ENCODE data around the gene SOX18. TPM values are rescaled to one million over a fixed set of nuclear protein-coding genes. Genes with fewer than 3 reads are reported as not detected.

SOX18 gene
- total and polyA plus RNA-seq, 2 of the 13 experiments (the other 11 are each of a cell fraction or from before 2014, with no cell fraction given), result 1.6 to 1.9 TPM

DNA sequence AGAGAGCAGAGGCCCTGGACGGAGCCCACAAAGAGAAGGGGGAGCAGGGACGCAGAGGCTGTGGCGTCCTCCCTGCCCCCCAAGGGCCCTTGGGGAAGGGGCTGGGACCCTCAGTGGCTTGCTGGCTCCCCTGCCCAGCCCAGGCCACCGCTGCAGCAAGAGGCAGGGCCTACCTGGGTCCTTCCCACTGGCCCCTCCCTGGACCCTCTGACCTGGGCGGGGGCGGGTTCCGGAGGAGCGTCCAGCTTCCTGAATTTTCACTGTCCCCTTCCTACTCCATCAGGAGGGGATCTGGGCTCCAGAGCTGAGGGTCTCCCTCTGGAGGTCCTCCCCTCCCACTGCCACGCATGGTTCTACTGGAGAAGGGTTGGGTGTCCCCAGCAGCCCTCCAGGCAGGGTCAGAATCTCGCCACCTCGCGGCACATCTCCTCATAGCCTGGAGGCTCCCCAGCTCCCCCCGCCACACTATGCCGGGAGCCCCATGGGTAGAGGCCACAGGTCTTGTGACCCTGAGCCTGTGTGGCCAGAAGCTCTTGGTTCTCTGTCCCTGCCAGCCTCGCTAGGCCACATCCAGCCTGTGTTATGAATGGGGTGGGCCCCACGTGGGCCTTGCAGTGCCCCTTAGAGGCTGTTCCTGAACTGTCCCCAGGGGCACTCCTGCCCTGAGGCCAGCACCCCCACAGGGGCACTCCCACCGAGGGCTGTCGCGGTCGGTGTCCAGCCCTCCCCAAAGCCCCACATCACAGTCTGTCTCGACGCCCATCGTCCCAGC lies 1.0 kb upstream of the SOX18 start (continued):
- TF ChIP-seq, protein P1, sequence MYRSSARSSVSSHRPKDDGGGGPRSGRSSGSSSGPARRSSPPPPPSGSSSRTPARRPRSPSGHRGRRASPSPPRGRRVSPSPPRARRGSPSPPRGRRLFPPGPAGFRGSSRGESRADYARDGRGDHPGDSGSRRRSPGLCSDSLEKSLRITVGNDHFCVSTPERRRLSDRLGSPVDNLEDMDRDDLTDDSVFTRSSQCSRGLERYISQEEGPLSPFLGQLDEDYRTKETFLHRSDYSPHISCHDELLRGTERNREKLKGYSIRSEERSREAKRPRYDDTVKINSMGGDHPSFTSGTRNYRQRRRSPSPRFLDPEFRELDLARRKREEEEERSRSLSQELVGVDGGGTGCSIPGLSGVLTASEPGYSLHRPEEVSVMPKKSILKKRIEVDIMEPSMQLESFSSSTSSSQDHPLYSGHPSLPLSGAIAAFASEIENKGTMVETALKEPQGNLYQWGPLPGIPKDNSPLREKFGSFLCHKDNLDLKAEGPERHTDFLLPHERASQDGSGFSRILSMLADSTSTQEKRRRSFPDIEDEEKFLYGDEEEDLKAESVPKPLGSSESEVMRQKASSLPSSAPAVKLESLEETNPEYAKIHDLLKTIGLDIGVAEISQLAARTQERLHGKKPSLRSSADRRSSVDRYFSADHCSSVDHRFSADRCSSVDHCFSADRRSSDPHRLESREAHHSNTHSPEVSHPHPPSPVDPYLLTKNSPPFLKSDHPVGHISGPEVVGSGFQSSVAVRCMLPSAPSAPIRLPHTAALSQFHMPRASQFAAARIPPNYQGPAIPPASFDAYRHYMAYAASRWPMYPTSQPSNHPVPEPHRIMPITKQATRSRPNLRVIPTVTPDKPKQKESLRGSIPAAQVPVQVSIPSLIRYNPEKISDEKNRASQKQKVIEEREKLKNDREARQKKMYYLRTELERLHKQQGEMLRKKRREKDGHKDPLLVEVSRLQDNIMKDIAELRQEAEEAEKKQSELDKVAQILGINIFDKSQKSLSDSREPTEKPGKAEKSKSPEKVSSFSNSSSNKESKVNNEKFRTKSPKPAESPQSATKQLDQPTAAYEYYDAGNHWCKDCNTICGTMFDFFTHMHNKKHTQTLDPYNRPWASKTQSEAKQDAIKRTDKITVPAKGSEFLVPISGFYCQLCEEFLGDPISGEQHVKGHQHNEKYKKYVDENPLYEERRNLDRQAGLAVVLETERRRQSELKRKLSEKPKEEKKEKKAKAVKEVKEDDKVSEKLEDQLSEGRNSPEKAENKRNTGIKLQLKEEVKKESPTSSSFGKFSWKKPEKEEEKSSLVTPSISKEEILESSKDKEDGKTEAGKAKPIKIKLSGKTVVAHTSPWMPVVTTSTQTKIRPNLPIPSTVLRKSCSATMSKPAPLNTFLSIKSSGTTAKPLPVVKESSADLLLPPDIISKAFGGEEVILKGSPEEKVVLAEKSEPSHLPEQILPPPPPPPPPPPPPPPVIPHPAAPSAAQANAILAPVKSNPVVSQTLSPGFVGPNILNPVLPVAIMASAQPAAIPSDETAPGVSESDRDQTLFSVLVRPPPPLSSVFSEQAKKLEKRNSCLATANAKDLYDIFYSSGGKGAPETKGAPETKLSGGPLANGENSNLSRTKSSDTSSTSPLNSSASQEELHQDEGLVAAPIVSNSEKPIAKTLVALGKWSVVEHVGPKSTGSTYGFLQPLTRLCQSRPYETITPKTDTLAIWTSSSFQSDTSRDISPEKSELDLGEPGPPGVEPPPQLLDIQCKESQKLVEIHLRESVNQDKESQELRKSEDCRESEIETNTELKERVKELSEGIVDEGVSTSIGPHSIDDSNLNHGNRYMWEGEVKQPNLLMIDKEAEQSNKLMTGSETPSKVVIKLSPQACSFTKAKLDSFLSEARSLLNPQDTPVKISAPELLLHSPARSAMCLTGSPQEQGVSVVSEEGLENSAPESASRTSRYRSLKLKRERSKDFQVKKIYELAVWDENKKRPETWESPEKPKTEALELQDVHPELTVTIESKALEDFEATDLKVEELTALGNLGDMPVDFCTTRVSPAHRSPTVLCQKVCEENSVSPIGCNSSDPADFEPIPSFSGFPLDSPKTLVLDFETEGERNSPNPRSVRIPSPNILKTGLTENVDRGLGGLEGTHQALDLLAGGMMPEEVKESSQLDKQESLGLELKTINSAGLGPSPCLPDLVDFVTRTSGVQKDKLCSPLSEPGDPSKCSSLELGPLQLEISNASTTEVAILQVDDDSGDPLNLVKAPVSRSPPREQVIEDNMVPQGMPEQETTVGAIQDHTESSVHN (CRISPR knock-in tag; IDR thresholded peaks at IDR 0.05), result 0 out of 2 replicates have a peak, but pooled peaks have one; percentile 0
- TF ChIP-seq CBX2 (IDR thresholded peaks at IDR 0.05; ENCODE audit: low read depth, low read length) (no peak), CBX2 (CRISPR knock-in tag; IDR thresholded peaks at IDR 0.05; ENCODE audit: low read depth) (no peak), RBM22 (optimal IDR thresholded peaks at IDR 0.05; ENCODE audit: low read length) (no peak), FOXP1 (IDR thresholded peaks at IDR 0.05) (no peak), FOXP1 (CRISPR knock-in tag; IDR thresholded peaks at IDR 0.05) (no peak), ZNF317 (CRISPR knock-in tag; IDR thresholded peaks at IDR 0.05) (no peak; the same call in 1 of the 2 replicates), MBNL3 (CRISPR knock-in tag; conservative IDR thresholded peaks at IDR 0.05) (no peak), KLF13 (CRISPR knock-in tag; IDR thresholded peaks at IDR 0.05) (no peak), CHCHD3 (CRISPR knock-in tag; IDR thresholded peaks at IDR 0.05) (peak; percentile 62; the same call in 1 of the 2 replicates), KDM5B (CRISPR knock-in tag; IDR thresholded peaks at IDR 0.05; ENCODE audit: borderline replicate concordance) (peak; percentile 6; the same call in 1 of the 2 replicates)
- TF ChIP-seq, protein P2, sequence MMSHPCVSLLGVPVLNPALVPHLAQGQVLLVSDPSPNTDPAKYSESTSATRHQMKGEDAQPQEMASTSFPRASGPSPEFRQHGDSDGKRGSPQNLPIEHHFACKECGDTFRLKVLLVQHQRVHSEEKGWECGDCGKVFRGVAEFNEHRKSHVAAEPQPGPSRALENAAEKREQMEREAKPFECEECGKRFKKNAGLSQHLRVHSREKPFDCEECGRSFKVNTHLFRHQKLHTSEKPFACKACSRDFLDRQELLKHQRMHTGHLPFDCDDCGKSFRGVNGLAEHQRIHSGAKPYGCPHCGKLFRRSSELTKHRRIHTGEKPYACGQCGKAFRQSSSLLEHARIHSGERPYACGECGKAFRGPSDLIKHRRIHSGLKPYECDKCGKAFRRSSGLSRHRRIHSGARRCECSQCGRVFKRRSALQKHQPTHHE (CRISPR knock-in tag; IDR thresholded peaks at IDR 0.05; ENCODE audit: borderline replicate concordance), result no peak
- TF ChIP-seq, protein P3, sequence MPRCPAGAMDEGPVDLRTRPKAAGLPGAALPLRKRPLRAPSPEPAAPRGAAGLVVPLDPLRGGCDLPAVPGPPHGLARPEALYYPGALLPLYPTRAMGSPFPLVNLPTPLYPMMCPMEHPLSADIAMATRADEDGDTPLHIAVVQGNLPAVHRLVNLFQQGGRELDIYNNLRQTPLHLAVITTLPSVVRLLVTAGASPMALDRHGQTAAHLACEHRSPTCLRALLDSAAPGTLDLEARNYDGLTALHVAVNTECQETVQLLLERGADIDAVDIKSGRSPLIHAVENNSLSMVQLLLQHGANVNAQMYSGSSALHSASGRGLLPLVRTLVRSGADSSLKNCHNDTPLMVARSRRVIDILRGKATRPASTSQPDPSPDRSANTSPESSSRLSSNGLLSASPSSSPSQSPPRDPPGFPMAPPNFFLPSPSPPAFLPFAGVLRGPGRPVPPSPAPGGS (CRISPR knock-in tag; IDR thresholded peaks at IDR 0.05), result no peak; the same call in 1 of the 2 replicates
- TF ChIP-seq, protein P4, sequence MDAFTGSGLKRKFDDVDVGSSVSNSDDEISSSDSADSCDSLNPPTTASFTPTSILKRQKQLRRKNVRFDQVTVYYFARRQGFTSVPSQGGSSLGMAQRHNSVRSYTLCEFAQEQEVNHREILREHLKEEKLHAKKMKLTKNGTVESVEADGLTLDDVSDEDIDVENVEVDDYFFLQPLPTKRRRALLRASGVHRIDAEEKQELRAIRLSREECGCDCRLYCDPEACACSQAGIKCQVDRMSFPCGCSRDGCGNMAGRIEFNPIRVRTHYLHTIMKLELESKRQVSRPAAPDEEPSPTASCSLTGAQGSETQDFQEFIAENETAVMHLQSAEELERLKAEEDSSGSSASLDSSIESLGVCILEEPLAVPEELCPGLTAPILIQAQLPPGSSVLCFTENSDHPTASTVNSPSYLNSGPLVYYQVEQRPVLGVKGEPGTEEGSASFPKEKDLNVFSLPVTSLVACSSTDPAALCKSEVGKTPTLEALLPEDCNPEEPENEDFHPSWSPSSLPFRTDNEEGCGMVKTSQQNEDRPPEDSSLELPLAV (CRISPR knock-in tag; conservative IDR thresholded peaks at IDR 0.05; ENCODE audit: low read depth), result no peak

Measured in HepG2 (cell line).